GM13977 (cell line): Measurements from ENCODE around the gene NADSYN1.

Source experiments
- DNase-seq: peaks from one replicate; pipeline ENCODE4 v3.0.0; 2012; ENCODE audit warnings: low spot score
- in situ Hi-C: fragments of 300-500 bp; cut with MboI; formaldehyde crosslinking; loops from one replicate; pipeline ENCODE4 v1.12.0; 2022; ENCODE audit warnings: low sequenced_read_pairs, low pct_unique_long_range_greater_than_20kb, mixed read lengths, inconsistent platforms; ENCODE audit not compliant: unreplicated experiment
- TF ChIP-seq, protein P1 (sequence below): IDR thresholded peaks from 2 replicates; pipeline ENCODE4 v1.5.1; 2012; ENCODE audit warnings: mild to moderate bottlenecking, control low read depth; ENCODE audit not compliant: insufficient read depth; ENCODE audit errors: extremely low read depth, missing control alignments

NADSYN1 gene

DNA sequence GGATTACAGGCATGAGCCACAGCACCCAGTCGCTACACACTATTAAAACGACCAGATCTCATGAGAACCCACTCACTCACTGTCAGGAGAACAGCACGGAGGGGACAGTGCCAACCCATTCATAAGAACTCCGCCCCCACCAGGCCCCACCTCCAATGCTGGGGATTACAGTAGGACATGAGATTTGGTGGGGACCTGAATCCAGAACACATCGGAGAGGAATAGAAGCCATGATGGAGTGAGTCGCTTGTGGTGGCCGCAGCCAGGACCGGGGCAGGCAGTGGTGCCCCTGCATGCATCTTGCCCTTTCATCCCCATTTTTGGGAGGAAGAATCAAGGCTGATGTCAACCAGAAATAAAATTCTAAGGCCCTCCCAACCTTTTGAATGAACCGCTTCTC is 8.7 kb downstream of the NADSYN1 start:
- in situ Hi-C loops, result no loop called here
- TF ChIP-seq, protein P1, sequence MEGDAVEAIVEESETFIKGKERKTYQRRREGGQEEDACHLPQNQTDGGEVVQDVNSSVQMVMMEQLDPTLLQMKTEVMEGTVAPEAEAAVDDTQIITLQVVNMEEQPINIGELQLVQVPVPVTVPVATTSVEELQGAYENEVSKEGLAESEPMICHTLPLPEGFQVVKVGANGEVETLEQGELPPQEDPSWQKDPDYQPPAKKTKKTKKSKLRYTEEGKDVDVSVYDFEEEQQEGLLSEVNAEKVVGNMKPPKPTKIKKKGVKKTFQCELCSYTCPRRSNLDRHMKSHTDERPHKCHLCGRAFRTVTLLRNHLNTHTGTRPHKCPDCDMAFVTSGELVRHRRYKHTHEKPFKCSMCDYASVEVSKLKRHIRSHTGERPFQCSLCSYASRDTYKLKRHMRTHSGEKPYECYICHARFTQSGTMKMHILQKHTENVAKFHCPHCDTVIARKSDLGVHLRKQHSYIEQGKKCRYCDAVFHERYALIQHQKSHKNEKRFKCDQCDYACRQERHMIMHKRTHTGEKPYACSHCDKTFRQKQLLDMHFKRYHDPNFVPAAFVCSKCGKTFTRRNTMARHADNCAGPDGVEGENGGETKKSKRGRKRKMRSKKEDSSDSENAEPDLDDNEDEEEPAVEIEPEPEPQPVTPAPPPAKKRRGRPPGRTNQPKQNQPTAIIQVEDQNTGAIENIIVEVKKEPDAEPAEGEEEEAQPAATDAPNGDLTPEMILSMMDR, result no peak
- DNase-seq, result no peak

DNA sequence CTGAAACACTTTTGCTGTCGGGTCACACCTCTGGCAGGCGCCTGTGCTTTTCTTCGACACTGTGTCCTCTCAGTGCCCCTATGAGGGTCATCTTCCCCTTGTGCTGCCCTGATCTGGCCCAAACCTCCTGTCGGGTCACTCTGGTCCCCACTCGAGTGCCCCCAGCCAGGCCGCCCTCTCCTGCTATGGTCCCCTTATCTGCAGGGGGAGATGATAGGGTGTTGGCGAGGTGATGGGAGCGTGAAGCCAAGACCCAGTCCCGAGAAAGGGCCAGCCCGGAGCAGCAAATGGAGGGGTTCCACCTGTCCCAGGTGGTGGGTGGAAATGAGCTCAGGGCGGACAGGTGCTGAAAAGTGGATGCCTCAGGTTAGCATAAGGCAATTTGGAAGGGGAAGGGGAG is 9.7 kb downstream of the NADSYN1 start:
- in situ Hi-C loops, result no loop called here
- no peak for DNase-seq
- TF ChIP-seq, protein P1, result no peak

DNA sequence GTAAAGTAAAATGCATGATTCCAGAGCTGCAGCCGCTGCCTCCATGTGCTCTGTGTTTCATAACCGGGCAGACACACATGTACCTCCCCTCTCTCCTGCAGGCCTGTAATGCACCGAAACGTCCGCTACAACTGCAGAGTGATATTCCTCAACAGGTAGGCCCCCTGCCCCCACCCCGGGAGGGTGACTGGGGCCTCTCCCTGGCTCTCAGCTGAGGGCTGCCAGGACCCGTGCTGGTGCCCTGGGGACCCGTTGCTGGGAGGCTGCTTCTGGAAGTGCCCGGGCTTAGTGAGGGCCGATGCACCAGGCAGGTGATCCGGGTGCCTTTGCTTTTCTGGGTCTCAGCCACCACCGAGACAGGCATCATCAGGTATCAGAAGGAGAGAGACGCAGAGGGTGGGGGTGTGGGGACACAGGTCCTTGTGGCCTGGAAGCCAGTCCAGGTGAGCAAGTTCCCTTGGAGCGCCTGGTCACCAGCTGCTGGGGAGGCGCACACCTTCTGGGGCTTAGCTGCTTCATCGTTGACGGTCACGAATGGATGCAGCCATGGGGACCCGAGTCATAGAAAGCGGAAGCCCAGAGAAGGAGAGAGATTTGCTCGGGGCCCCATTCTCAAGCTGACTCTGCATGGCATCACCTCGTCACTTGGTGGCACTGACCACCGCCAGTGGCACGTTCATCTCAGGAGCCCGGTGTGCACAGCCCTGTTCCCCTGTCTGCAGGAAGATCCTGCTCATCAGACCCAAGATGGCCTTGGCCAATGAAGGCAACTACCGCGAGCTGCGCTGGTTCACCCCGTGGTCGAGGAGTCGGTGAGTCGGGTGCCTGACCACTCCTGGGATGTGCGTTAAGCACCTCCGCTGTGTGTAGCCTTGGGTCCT is 10.6 kb downstream of the NADSYN1 start:
- in situ Hi-C loops, result no loop called here
- no peak for DNase-seq
- TF ChIP-seq, protein P1, result no peak

DNA sequence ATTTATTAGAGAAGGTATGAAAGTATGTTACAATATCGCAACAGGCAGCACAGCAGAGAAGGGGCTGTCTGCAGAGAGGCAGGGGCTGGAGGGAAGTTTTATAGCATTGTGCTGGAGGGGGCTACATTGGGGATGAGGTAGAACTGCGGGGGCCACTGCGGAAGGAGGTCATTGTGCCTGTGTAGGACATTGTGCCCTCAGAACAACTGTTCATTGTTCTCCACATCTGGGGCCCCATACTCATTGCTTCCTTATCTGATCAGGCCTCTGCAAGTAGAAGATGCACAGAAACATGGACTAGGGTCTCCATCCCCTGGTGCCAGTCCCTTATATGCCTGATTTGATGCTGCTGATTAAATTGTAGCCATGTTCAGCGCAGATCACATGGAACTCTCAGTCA is 12.1 kb downstream of the NADSYN1 start:
- TF ChIP-seq, protein P1, result no peak
- no peak for DNase-seq
- in situ Hi-C loops, result no loop called here

DNA sequence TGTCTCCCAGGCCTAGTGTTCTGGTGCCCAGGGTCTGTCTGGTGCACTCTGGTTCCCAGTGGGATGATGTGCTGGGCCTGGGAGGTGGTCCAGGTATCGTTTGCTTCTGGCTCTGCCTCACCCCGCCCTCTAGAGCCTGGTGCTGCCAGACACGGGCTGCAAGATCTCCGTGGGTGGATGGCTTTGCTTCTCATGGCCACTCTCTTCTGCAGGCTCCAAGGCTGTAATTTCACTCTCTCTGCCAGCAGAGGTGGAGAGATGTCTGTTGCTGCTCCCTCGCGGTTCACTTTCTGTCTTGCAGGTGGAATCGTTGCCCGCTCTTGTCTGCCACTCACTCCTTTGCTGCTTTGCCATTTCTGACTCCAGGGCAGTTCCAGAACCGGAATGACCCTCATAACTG is 13.4 kb downstream of the NADSYN1 start:
- in situ Hi-C loops, result no loop called here
- DNase-seq, result no peak
- TF ChIP-seq, protein P1, result no peak

DNA sequence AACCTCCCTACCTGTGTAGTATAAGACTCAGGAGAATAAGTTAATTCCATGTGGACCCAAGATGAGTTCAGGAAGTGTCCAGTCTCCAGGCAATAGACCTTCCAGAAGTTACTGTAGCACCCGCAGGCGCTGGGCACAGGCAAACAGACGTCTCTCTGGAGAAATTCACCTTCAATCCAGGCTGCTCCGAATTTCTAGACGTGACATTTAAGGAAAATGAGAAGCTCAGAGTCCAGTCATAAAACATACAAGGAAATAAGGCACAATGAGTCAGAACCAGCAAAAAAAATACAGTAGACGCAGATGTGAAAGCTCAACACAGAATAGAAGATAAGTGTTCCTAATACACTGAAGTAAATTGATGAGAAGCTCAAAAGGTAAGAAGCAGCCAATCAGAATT is 14.2 kb downstream of the NADSYN1 start:
- DNase-seq, result no peak
- TF ChIP-seq, protein P1, result no peak
- in situ Hi-C loops, result no loop called here
